Suppressor macrophage (primary cell): Measurements from ENCODE around the gene ARHGAP15.

Experiments
- DNase-seq, 4 experiments: peaks; one replicate each; pipeline ENCODE4 v3.0.0-alpha.2; 2020 to 2022

Gene ARHGAP15

GRCh38 chr2:143171817-143172216 lies 42.6 kb downstream of the ARHGAP15 start:
- DNase-seq: no peak

- no peak for DNase-seq
These were observed 46.2 kb downstream of the ARHGAP15 start for GRCh38 chr2:143175438-143175837.

- DNase-seq: no peak
These were observed 47.4 kb downstream of the ARHGAP15 start for GRCh38 chr2:143176606-143177005.

GRCh38 chr2:143177096-143177786 lies 48.0 kb downstream of the ARHGAP15 start:
- DNase-seq: no peak

GRCh38 chr2:143181494-143181893 lies 52.3 kb downstream of the ARHGAP15 start:
- no peak for DNase-seq

- no peak for DNase-seq
These were observed 53.4 kb downstream of the ARHGAP15 start for GRCh38 chr2:143182649-143183048.

GRCh38 chr2:143183804-143184463 lies 54.7 kb downstream of the ARHGAP15 start:
- DNase-seq: no peak

- DNase-seq: no peak
These were observed 57.7 kb downstream of the ARHGAP15 start for GRCh38 chr2:143186876-143187275.

GRCh38 chr2:143190431-143190830 lies 61.2 kb downstream of the ARHGAP15 start:
- peak; percentile 17 to 58 (median 43) for DNase-seq

- no peak for DNase-seq
These were observed 62.9 kb downstream of the ARHGAP15 start for GRCh38 chr2:143192106-143192505.

- DNase-seq: no peak
These were observed 63.5 kb downstream of the ARHGAP15 start for GRCh38 chr2:143192716-143193115.

GRCh38 chr2:143193121-143193520 lies 63.9 kb downstream of the ARHGAP15 start:
- no peak for DNase-seq

- DNase-seq: no peak
These were observed 66.3 kb downstream of the ARHGAP15 start for GRCh38 chr2:143195511-143195910.

GRCh38 chr2:143204062-143204461 lies 74.8 kb downstream of the ARHGAP15 start:
- DNase-seq: no peak

GRCh38 chr2:143205106-143205764 lies 76.0 kb downstream of the ARHGAP15 start:
- peak in 2 of 4 experiments; percentile 5 to 19 for DNase-seq

GRCh38 chr2:143209570-143210445 lies 80.6 kb downstream of the ARHGAP15 start:
- DNase-seq: no peak

- DNase-seq: no peak
These were observed 81.2 kb downstream of the ARHGAP15 start for GRCh38 chr2:143210446-143210819.

- peak; percentile 38 to 75 (median 62) for DNase-seq
These were observed 88.4 kb downstream of the ARHGAP15 start for GRCh38 chr2:143217512-143218115.

GRCh38 chr2:143218621-143219020 lies 89.4 kb downstream of the ARHGAP15 start:
- no peak for DNase-seq

GRCh38 chr2:143219266-143219665 lies 90.0 kb downstream of the ARHGAP15 start:
- no peak for DNase-seq

- no peak for DNase-seq
These were observed 94.3 kb downstream of the ARHGAP15 start for GRCh38 chr2:143223556-143223955.

GRCh38 chr2:143225931-143226330 lies 96.7 kb downstream of the ARHGAP15 start:
- no peak for DNase-seq
